ENCODE data around the gene FNIP2.
"Not testable (repeated sequence)": the region's sequence is repeated elsewhere in the genome, so short reads cannot be mapped to it uniquely, and the experiment has no call there.

Gene FNIP2

GRCh38 chr4:158946825-158947224 is 178.0 kb downstream of the FNIP2 start:
- CTCF ChIA-PET: no interaction called here
- TF ChIP-seq CTCF (IDR thresholded peaks at IDR 0.05; ENCODE audit: control extremely low read depth, extremely low read depth, low read depth, missing control alignments): no peak
- no peak for DNase-seq (ENCODE audit: extremely low spot score)
- POLR2A ChIA-PET: no interaction called here

GRCh38 chr4:158948071-158948470 is 179.2 kb downstream of the FNIP2 start:
- no peak for DNase-seq (ENCODE audit: extremely low spot score)
- CTCF ChIA-PET: no interaction called here
- no peak for TF ChIP-seq CTCF (IDR thresholded peaks at IDR 0.05; ENCODE audit: control extremely low read depth, extremely low read depth, low read depth, missing control alignments)
- POLR2A ChIA-PET: no interaction called here

GRCh38 chr4:158949099-158949498 is 180.3 kb downstream of the FNIP2 start:
- no peak for TF ChIP-seq CTCF (IDR thresholded peaks at IDR 0.05; ENCODE audit: control extremely low read depth, extremely low read depth, low read depth, missing control alignments)
- CTCF ChIA-PET: no interaction called here
- no peak for DNase-seq (ENCODE audit: extremely low spot score)
- POLR2A ChIA-PET: no interaction called here

- CTCF ChIA-PET; DNase-seq (ENCODE audit: extremely low spot score); POLR2A ChIA-PET: not testable (repeated sequence)
Measured at GRCh38 chr4:158952221-158952774, 183.5 kb downstream of the FNIP2 start.

GRCh38 chr4:158956345-158956744 is 187.5 kb downstream of the FNIP2 start:
- CTCF ChIA-PET: interaction anchor here (1.4 kb wide), 1 partner anchor 22 kb away, joined by 3 read pairs; no protein-coding TSS in a partner anchor
- POLR2A ChIA-PET: not testable (repeated sequence)

GRCh38 chr4:158956918-158957317 is 188.1 kb downstream of the FNIP2 start:
- POLR2A ChIA-PET; DNase-seq (ENCODE audit: extremely low spot score): not testable (repeated sequence)
- CTCF ChIA-PET: interaction anchor here (1.4 kb wide), 1 partner anchor 23 kb away, joined by 3 read pairs; no protein-coding TSS in a partner anchor

More at GRCh38 chr4:158956345-158956744, 187.5 kb downstream of the FNIP2 start:
- DNase-seq (ENCODE audit: extremely low spot score): not testable (repeated sequence)
